GM12873 (cell line): Measurements from ENCODE around the gene ARHGAP6.

Experiments
- TF ChIP-seq, protein P1 (sequence below): IDR thresholded peaks from 2 replicates; pipeline ENCODE4 v1.5.1; 2012; ENCODE audit warnings: low read depth, mild to moderate bottlenecking, moderate library complexity, low read length, control low read depth; ENCODE audit not compliant: insufficient read depth; ENCODE audit errors: missing control alignments

ARHGAP6 gene

GRCh38 chrX:11273544-11273943 lies 392.2 kb downstream of the ARHGAP6 start:
- TF ChIP-seq, protein P1, sequence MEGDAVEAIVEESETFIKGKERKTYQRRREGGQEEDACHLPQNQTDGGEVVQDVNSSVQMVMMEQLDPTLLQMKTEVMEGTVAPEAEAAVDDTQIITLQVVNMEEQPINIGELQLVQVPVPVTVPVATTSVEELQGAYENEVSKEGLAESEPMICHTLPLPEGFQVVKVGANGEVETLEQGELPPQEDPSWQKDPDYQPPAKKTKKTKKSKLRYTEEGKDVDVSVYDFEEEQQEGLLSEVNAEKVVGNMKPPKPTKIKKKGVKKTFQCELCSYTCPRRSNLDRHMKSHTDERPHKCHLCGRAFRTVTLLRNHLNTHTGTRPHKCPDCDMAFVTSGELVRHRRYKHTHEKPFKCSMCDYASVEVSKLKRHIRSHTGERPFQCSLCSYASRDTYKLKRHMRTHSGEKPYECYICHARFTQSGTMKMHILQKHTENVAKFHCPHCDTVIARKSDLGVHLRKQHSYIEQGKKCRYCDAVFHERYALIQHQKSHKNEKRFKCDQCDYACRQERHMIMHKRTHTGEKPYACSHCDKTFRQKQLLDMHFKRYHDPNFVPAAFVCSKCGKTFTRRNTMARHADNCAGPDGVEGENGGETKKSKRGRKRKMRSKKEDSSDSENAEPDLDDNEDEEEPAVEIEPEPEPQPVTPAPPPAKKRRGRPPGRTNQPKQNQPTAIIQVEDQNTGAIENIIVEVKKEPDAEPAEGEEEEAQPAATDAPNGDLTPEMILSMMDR, result no peak

DNA sequence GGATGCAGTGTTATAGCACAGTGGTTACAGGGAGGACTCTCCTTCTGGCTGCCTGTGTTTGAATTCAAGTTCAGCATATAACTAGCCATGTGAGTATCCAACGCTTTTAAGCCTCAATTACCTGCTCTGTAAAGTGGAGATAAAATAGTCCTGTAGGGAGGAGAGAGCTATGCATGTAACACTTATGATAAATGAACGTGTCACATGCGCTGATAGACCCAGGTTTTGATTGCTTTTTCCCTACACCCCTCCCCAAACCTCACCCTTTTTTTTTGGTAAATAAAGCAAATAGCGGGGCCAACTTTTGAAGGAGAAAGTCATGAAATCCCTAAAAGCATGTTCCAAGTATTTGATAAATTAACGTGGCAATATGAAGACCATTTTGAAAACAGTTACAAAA lies 392.9 kb downstream of the ARHGAP6 start:
- TF ChIP-seq, protein P1, result no peak

GRCh38 chrX:11272290-11272689 lies 393.4 kb downstream of the ARHGAP6 start:
- TF ChIP-seq, protein P1, result no peak

DNA sequence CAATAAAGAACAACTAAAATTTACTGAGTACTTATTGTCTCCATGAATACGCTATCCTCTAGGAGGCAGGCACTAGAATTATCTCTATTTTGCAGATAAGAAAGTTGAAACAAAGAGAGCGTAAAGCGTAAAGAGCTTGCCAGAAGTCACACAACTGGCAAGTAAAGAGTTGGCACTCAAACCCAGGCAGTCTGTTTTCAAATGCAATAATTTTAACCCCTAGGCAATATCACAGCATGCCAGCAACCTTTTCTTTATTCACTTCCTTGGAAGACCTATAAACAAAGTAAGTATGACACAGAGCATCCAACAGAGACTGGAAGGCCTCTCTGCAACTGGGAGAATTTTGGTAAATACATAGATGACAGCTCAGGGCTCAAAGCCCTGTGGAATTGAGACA lies 395.7 kb downstream of the ARHGAP6 start:
- TF ChIP-seq, protein P1, result no peak

- TF ChIP-seq, protein P1, result no peak
These were observed 396.7 kb downstream of the ARHGAP6 start for GRCh38 chrX:11269006-11269405.

GRCh38 chrX:11267425-11267824 lies 398.3 kb downstream of the ARHGAP6 start:
- TF ChIP-seq, protein P1, result no peak

DNA sequence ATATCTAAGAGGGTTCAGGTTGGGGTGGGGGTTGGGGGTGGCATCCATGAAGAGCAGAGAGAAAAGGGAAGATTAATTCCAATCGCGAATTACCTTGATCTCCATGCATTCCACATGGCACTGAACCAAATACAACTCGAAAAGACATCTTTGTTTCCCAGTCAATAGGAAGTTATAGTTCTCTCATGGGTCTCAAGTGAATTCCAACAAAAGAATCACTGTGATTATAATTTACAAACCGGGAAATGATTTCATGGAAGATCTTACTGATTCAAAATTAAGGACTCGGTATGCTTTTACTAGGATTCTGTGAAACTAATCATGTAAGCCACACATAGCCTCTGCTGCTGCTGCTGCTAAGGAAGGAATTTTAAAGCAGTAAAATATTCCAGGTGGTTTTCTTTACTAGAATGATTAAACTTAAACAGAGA lies 399.1 kb downstream of the ARHGAP6 start:
- TF ChIP-seq, protein P1, result no peak
